ENCODE measurements around the gene TLK1. TPM values are rescaled to one million over a fixed set of nuclear protein-coding genes. Genes with fewer than 3 reads are reported as not detected.
A peak's percentile ranks its signal among the peaks of the same experiment; 100 is the strongest.

The TLK1 gene
- total RNA-seq, 2 donors from 2014 or later = 31.9 to 48.1 TPM

- H3K9me3 ChIP-seq = no peaks in the 10 kb centered on the region
- TF ChIP-seq POLR2A (IDR thresholded peaks at IDR 0.05) (peak in 2 of 3 donors; percentile 0 to 58), CTCF (IDR thresholded peaks at IDR 0.05) (peak in 1 of 7 experiments; percentile 24)
- ATAC-seq = peak; percentile 81
- H3K4me1 ChIP-seq = peaks cover 24% of the 10 kb centered on the region
- peak overlapping the region; percentile 86 to 99 (median 96) for H3K27ac ChIP-seq
- 2% methylated on average over 14 to 18 of the region's 65 CpGs for WGBS, 2 donors
- H3K36me3 ChIP-seq (replicated peaks in 1 of 2; ENCODE audit: insufficient read depth in 1 of 2, low read depth in 2 of 2) = no peaks in the 10 kb centered on the region
- intact Hi-C loops (cut with DNase I) = loop anchor here (10.0 kb wide), 1 partner anchor 254 kb away; no protein-coding TSS in a partner anchor
- no peaks in the 10 kb centered on the region for H3K27me3 ChIP-seq
- peak; percentile 73 to 83 (median 78) for DNase-seq
- peak overlapping the region; percentile 46 to 98 for H3K4me3 ChIP-seq
These were observed 455 bp upstream of the TLK1 start for GRCh38 chr2:171160956-171161740.

- ATAC-seq (peak; percentile 22), DNase-seq (peak; percentile 44 to 59 (median 48))
- WGBS, 2 donors = 0 to 1% methylated on average over 33 to 38 of the region's 38 CpGs
- TF ChIP-seq POLR2A (IDR thresholded peaks at IDR 0.05) (peak in 1 of 3 donors; percentile 32), CTCF (IDR thresholded peaks at IDR 0.05) (peak in 6 of 7 experiments; percentile 19 to 60 (median 50))
- H3K4me1 ChIP-seq = peaks cover 30% of the 10 kb centered on the region
- no peaks in the 10 kb centered on the region for H3K36me3 ChIP-seq (replicated peaks in 1 of 2; ENCODE audit: insufficient read depth in 1 of 2, low read depth in 2 of 2)
- no peaks in the 10 kb centered on the region for H3K27me3 ChIP-seq
- peak overlapping the region; percentile 86 to 99 (median 96) for H3K27ac ChIP-seq
- intact Hi-C loops (cut with DNase I) = loop anchor here (10.0 kb wide), 1 partner anchor 255 kb away; no protein-coding TSS in a partner anchor
- peak overlapping the region; percentile 46 to 98 for H3K4me3 ChIP-seq
- no peaks in the 10 kb centered on the region for H3K9me3 ChIP-seq
These were observed 1.1 kb downstream of the TLK1 start for GRCh38 chr2:171159372-171160118.

GRCh38 chr2:171158790-171159371 is 1.8 kb downstream of the TLK1 start:
- H3K4me1 ChIP-seq = peaks cover 37% of the 10 kb centered on the region
- H3K4me3 ChIP-seq = peak overlapping the region; percentile 46 to 98
- intact Hi-C loops (cut with DNase I) = no loop called here
- 3% methylated on average over 15 of the region's 15 CpGs for WGBS, 2 donors
- TF ChIP-seq POLR2A (IDR thresholded peaks at IDR 0.05) (no peak), CTCF (IDR thresholded peaks at IDR 0.05) (no peak)
- no peak for ATAC-seq
- peak overlapping the region in 3 of 4 donors; percentile 95 to 99 (median 97) for H3K27ac ChIP-seq
- no peak for DNase-seq
- H3K27me3 ChIP-seq = no peaks in the 10 kb centered on the region
- H3K9me3 ChIP-seq = no peaks in the 10 kb centered on the region
- H3K36me3 ChIP-seq (replicated peaks in 1 of 2; ENCODE audit: insufficient read depth in 1 of 2, low read depth in 2 of 2) = no peaks in the 10 kb centered on the region

- no peak overlapping the region for H3K4me3 ChIP-seq
- peaks cover 42% of the 10 kb centered on the region for H3K4me1 ChIP-seq
- DNase-seq (no peak), ATAC-seq (no peak)
- H3K36me3 ChIP-seq (replicated peaks in 1 of 2; ENCODE audit: insufficient read depth in 1 of 2, low read depth in 2 of 2) = no peaks in the 10 kb centered on the region
- no peaks in the 10 kb centered on the region for H3K9me3 ChIP-seq
- intact Hi-C loops (cut with DNase I) = no loop called here
- no peak overlapping the region for H3K27ac ChIP-seq
- TF ChIP-seq CTCF (IDR thresholded peaks at IDR 0.05) (no peak), POLR2A (IDR thresholded peaks at IDR 0.05) (no peak)
- H3K27me3 ChIP-seq = no peaks in the 10 kb centered on the region
- 19 to 31% methylated on average over 9 of the region's 9 CpGs for WGBS, 2 donors
These were observed 2.5 kb downstream of the TLK1 start for GRCh38 chr2:171158036-171158789.
